Measurements from ENCODE around the gene NEFH.

NEFH gene

GRCh38 chr22:29509298-29509697 is 29.3 kb downstream of the NEFH start:
- no peak overlapping the region for H3K4me2 ChIP-seq (ENCODE audit: low read length)
- no peaks in the 10 kb centered on the region for H3K79me2 ChIP-seq (ENCODE audit: low read length)
- no peaks in the 10 kb centered on the region for H3K9me3 ChIP-seq (ENCODE audit: insufficient read depth, low read length)
- no peak overlapping the region for H2AFZ ChIP-seq (ENCODE audit: low read depth, low read length)
- no peak for TF ChIP-seq EZH2phosphoT487 (IDR thresholded peaks at IDR 0.05; ENCODE audit: low read depth)
- TF ChIP-seq, protein P1, sequence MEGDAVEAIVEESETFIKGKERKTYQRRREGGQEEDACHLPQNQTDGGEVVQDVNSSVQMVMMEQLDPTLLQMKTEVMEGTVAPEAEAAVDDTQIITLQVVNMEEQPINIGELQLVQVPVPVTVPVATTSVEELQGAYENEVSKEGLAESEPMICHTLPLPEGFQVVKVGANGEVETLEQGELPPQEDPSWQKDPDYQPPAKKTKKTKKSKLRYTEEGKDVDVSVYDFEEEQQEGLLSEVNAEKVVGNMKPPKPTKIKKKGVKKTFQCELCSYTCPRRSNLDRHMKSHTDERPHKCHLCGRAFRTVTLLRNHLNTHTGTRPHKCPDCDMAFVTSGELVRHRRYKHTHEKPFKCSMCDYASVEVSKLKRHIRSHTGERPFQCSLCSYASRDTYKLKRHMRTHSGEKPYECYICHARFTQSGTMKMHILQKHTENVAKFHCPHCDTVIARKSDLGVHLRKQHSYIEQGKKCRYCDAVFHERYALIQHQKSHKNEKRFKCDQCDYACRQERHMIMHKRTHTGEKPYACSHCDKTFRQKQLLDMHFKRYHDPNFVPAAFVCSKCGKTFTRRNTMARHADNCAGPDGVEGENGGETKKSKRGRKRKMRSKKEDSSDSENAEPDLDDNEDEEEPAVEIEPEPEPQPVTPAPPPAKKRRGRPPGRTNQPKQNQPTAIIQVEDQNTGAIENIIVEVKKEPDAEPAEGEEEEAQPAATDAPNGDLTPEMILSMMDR (IDR thresholded peaks at IDR 0.05; ENCODE audit: low read depth, low read length): no peak
- no peaks in the 10 kb centered on the region for H4K20me1 ChIP-seq (ENCODE audit: insufficient read depth, low read length)
- H3K27ac ChIP-seq (ENCODE audit: low read length): no peak overlapping the region
- H3K36me3 ChIP-seq (replicated peaks; ENCODE audit: low read depth, low read length): peaks cover 55% of the 10 kb centered on the region
- H3K4me3 ChIP-seq (ENCODE audit: low read length): no peak overlapping the region
- H3K27me3 ChIP-seq (ENCODE audit: low read depth, low read length): no peaks in the 10 kb centered on the region
- no peaks in the 10 kb centered on the region for H3K4me1 ChIP-seq (ENCODE audit: low read length)
- H3K9ac ChIP-seq (ENCODE audit: low read length): no peak overlapping the region

DNA sequence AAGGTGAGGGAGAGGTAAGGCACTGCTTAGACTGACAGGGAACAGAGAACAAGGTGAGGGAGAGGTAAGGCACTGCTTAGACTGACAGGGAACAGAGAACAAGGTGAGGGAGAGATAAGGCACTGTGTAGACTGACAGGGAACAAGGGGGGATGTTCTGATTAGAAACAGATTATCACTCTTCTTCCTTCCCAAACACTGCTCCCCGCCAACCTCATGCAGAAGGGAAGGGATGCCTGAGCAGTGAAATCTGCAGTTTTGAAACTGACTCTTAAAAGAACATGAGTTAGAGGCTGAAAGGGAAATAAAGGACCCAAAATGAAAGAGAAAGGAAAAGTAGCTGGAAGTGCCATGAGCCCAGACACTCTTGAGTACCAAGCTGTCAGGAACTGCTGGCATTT is 29.8 kb downstream of the NEFH start:
- Histone ChIP-seq H3K4me3 (ENCODE audit: low read length) (no peak overlapping the region), H3K9me3 (ENCODE audit: insufficient read depth, low read length) (no peaks in the 10 kb centered on the region), H3K27ac (ENCODE audit: low read length) (no peak overlapping the region), H3K4me2 (ENCODE audit: low read length) (no peak overlapping the region), H3K79me2 (ENCODE audit: low read length) (no peaks in the 10 kb centered on the region), H4K20me1 (ENCODE audit: insufficient read depth, low read length) (no peaks in the 10 kb centered on the region), H3K4me1 (ENCODE audit: low read length) (no peaks in the 10 kb centered on the region), H3K36me3 (replicated peaks; ENCODE audit: low read depth, low read length) (peaks cover 55% of the 10 kb centered on the region), H3K9ac (ENCODE audit: low read length) (no peak overlapping the region), H3K27me3 (ENCODE audit: low read depth, low read length) (no peaks in the 10 kb centered on the region), H2AFZ (ENCODE audit: low read depth, low read length) (no peak overlapping the region)
- TF ChIP-seq EZH2phosphoT487 (IDR thresholded peaks at IDR 0.05; ENCODE audit: low read depth): no peak
- TF ChIP-seq, protein P1 (IDR thresholded peaks at IDR 0.05; ENCODE audit: low read depth, low read length): no peak

- Histone ChIP-seq H3K79me2 (ENCODE audit: low read length) (no peaks in the 10 kb centered on the region), H3K27me3 (ENCODE audit: low read depth, low read length) (no peaks in the 10 kb centered on the region), H3K4me1 (ENCODE audit: low read length) (no peaks in the 10 kb centered on the region), H4K20me1 (ENCODE audit: insufficient read depth, low read length) (no peaks in the 10 kb centered on the region), H3K9ac (ENCODE audit: low read length) (no peak overlapping the region), H3K9me3 (ENCODE audit: insufficient read depth, low read length) (no peaks in the 10 kb centered on the region), H3K27ac (ENCODE audit: low read length) (no peak overlapping the region), H2AFZ (ENCODE audit: low read depth, low read length) (no peak overlapping the region), H3K4me3 (ENCODE audit: low read length) (no peak overlapping the region), H3K4me2 (ENCODE audit: low read length) (no peak overlapping the region), H3K36me3 (replicated peaks; ENCODE audit: low read depth, low read length) (peaks cover 49% of the 10 kb centered on the region)
- TF ChIP-seq, protein P1 (IDR thresholded peaks at IDR 0.05; ENCODE audit: low read depth, low read length): no peak
- TF ChIP-seq EZH2phosphoT487 (IDR thresholded peaks at IDR 0.05; ENCODE audit: low read depth): no peak
Measured at GRCh38 chr22:29510542-29510941, 30.5 kb downstream of the NEFH start.

- H3K36me3 ChIP-seq (replicated peaks; ENCODE audit: low read depth, low read length): peaks cover 51% of the 10 kb centered on the region
Measured at GRCh38 chr22:29511126-29511862, 31.3 kb downstream of the NEFH start.

More at GRCh38 chr22:29511126-29511862, 31.3 kb downstream of the NEFH start:
- Histone ChIP-seq H3K4me2 (ENCODE audit: low read length) (no peak overlapping the region), H4K20me1 (ENCODE audit: insufficient read depth, low read length) (no peaks in the 10 kb centered on the region), H3K9me3 (ENCODE audit: insufficient read depth, low read length) (no peaks in the 10 kb centered on the region), H2AFZ (ENCODE audit: low read depth, low read length) (no peak overlapping the region), H3K4me1 (ENCODE audit: low read length) (no peaks in the 10 kb centered on the region), H3K27ac (ENCODE audit: low read length) (no peak overlapping the region), H3K27me3 (ENCODE audit: low read depth, low read length) (no peaks in the 10 kb centered on the region), H3K4me3 (ENCODE audit: low read length) (no peak overlapping the region), H3K9ac (ENCODE audit: low read length) (no peak overlapping the region), H3K79me2 (ENCODE audit: low read length) (no peaks in the 10 kb centered on the region)
- no peak for TF ChIP-seq EZH2phosphoT487 (IDR thresholded peaks at IDR 0.05; ENCODE audit: low read depth)
- TF ChIP-seq, protein P1 (IDR thresholded peaks at IDR 0.05; ENCODE audit: low read depth, low read length): no peak
